HepG2 (cell line): ENCODE results near the gene SLF1. TPM values are rescaled to one million over a fixed set of nuclear protein-coding genes. Genes with fewer than 3 reads are reported as not detected.

Experiments used
- ATAC-seq: fragments of 200-7000 bp; cut with Tn5 transposase; 3 replicates; pipeline ENCODE4 v1.9.1; 2020; ENCODE audit warnings: mild to moderate bottlenecking, moderate library complexity
- BruUV-seq: library from RNA; stranded (reverse); fragments of 400-500 nt; replicated peaks from 2 replicates; lab custom pipeline; 2021; lab: Mats Ljungman, UMichigan
- CTCF ChIA-PET: fragments of 300-600 bp; formaldehyde crosslinking; extraction: SDS; loops from one replicate; lab custom pipeline; 2021; ENCODE audit warnings: low total read pairs, inconsistent platforms, low intra/inter-chr PET ratio; lab: Yijun Ruan, JAX
- POLR2A ChIA-PET: fragments of 350-600 bp; sonication (Branson Sonifier 250); formaldehyde crosslinking; loops from one replicate; lab custom pipeline; 2020; ENCODE audit warnings: antibody characterized with exemption, inconsistent platforms; lab: Yijun Ruan, JAX
- DNase-seq: peaks from one replicate; pipeline ENCODE4 v3.0.0-alpha.2; 2015; ENCODE audit warnings: low spot score
- FAIRE-seq: peaks from 3 replicates; lab custom pipeline; 2011; peaks lifted over from hg19 to GRCh38; lab: Jason Lieb, UNC
- H2AFZ ChIP-seq: one replicate; pipeline ENCODE4 v1.6.1; 2011; ENCODE audit warnings: low read length, inconsistent platforms
- H3K27ac ChIP-seq: fragments of 300-600 bp; 3 replicates; pipeline ENCODE4 v1.8.0; 2011; ENCODE audit warnings: mixed run types, mild to moderate bottlenecking, mixed read lengths, low read length, inconsistent platforms; ENCODE audit not compliant: insufficient read depth; ENCODE audit errors: extremely low read length
- H3K27me3 ChIP-seq, 2 experiments: fragments of 200-600 bp in 1 of 2; 2 replicates in 1 of 2; 3 replicates in 1 of 2; pipeline versions ENCODE4 v1.6.0 to v1.8.0; 2011; ENCODE audit warnings: low read length in 2 of 2, mild to moderate bottlenecking in 2 of 2, moderate library complexity in 2 of 2, inconsistent platforms in 1 of 2; ENCODE audit not compliant: insufficient read depth in 2 of 2, control insufficient read depth in 1 of 2
- H3K36me3 ChIP-seq, 2 experiments: fragments of 200-600 bp in 1 of 2; replicated peaks in 1 of 2; 2 replicates in 1 of 2; 3 replicates in 1 of 2; pipeline versions ENCODE4 v1.5.1 to v1.8.0; 2011; ENCODE audit warnings: low read length in 2 of 2, inconsistent platforms in 1 of 2; ENCODE audit not compliant: insufficient read depth in 2 of 2, control insufficient read depth in 1 of 2
- H3K4me1 ChIP-seq: 2 replicates; pipeline ENCODE4 v1.5.1; 2012; ENCODE audit warnings: low read length, inconsistent platforms; ENCODE audit not compliant: insufficient read depth
- H3K4me2 ChIP-seq: 2 replicates; pipeline ENCODE4 v1.6.0; 2011; ENCODE audit warnings: low read depth, low read length, inconsistent platforms
- H3K4me3 ChIP-seq, 3 experiments: fragments of 200-600 bp in 1 of 3; sonication (generic), shearing (Covaris generic) in 1 of 3; replicated peaks in 1 of 3; 2 replicates each; pipeline ENCODE4 v1.5.1; 2011 to 2016; ENCODE audit warnings: low read length in 3 of 3, inconsistent platforms in 2 of 3, low read depth in 2 of 3, mild to moderate bottlenecking in 2 of 3, control low read depth in 1 of 3, mixed read lengths in 1 of 3; ENCODE audit not compliant: insufficient read depth in 1 of 3
- H3K79me2 ChIP-seq: one replicate; pipeline ENCODE4 v1.6.1; 2011; ENCODE audit warnings: low read length, inconsistent platforms; ENCODE audit not compliant: insufficient read depth
- H3K9ac ChIP-seq: 2 replicates; pipeline ENCODE4 v1.6.0; 2011; ENCODE audit warnings: mild to moderate bottlenecking, low read depth, low read length, inconsistent platforms; ENCODE audit not compliant: insufficient read depth
- H3K9me3 ChIP-seq: 2 replicates; pipeline ENCODE4 v1.5.1; 2012; ENCODE audit warnings: mild to moderate bottlenecking, low read length
- H4K20me1 ChIP-seq: 2 replicates; pipeline ENCODE4 v1.6.0; 2011; ENCODE audit warnings: inconsistent platforms, mild to moderate bottlenecking, low read length, moderate library complexity; ENCODE audit not compliant: insufficient read depth
- HOXD1 ChIP-seq: sonication (generic); formaldehyde crosslinking; IDR thresholded peaks from 2 replicates; pipeline ENCODE4 v1.5.0; 2020; ENCODE audit warnings: missing genetic modification reagents
- STAG1 ChIP-seq: sonication (generic); formaldehyde crosslinking; IDR thresholded peaks from 2 replicates; pipeline ENCODE4 v1.4.0; 2020; ENCODE audit warnings: missing genetic modification reagents
- ZNF160 ChIP-seq: sonication (generic); formaldehyde crosslinking; IDR thresholded peaks from 2 replicates; pipeline ENCODE4 v1.8.0; 2022; ENCODE audit warnings: mild to moderate bottlenecking, inconsistent platforms, missing genetic modification reagents
- ZNF766 ChIP-seq: sonication (generic); formaldehyde crosslinking; IDR thresholded peaks from 2 replicates; pipeline ENCODE4 v1.5.0; 2020; ENCODE audit warnings: missing genetic modification reagents, borderline replicate concordance
- WGBS: methylation state at CpG from one replicate; pipeline ENCODE4 v1.1.6; 2017; ENCODE audit warnings: low lambda C conversion rate; 5-methylcytosine and 5-hydroxymethylcytosine counted together
- in situ Hi-C: cut with HindIII; loops from 2 replicates; pipeline ENCODE4 v1.10.0; 2017; ENCODE audit warnings: low pct_unique_long_range_greater_than_20kb; ENCODE audit not compliant: extremely low pct_ligation_motif_present
- intact Hi-C: fragments of 100-400 bp; cut with micrococcal nuclease; formaldehyde crosslinking; loops from one replicate; pipeline ENCODE4 v1.10.0; 2022; ENCODE audit not compliant: unreplicated experiment
- polyA plus RNA-seq, 8 experiments: library from polyadenylated mRNA; depleted of rRNA in 3 of 8; stranded (reverse) in 7 of 8; unstranded in 1 of 8; fragments of >200 nt; fragmentation: Illumina TruSeq in 4 of 8; extraction: Trizol in 4 of 8; gene quantifications; 2 replicates each; pipeline versions ENCODE4 v1.2.1 to v1.2.3, GENCODE V29; 2011 to 2016; ENCODE audit warnings: low read depth in 4 of 8, missing spikeins in 1 of 8, mixed read lengths in 1 of 8; ENCODE audit not compliant: insufficient read depth in 1 of 8
- total RNA-seq, 5 experiments: library from RNA; depleted of rRNA; stranded (reverse); fragments of >200 nt; fragmentation: Illumina TruSeq; extraction: Trizol; gene quantifications; 2 replicates each; pipeline ENCODE4 v1.2.3, GENCODE V29; 2016; ENCODE audit warnings: low read depth in 1 of 5
- TF ChIP-seq, protein P1 (sequence below): sonication (generic); formaldehyde crosslinking; IDR thresholded peaks from 2 replicates; pipeline ENCODE4 v1.5.0; 2020; ENCODE audit warnings: mild to moderate bottlenecking, missing genetic modification reagents, moderate library complexity

Gene SLF1
- total and polyA plus RNA-seq, 2 of the 13 experiments (the other 11 are each of a cell fraction or from before 2014, with no cell fraction given), result 2.1 to 9.1 TPM

DNA sequence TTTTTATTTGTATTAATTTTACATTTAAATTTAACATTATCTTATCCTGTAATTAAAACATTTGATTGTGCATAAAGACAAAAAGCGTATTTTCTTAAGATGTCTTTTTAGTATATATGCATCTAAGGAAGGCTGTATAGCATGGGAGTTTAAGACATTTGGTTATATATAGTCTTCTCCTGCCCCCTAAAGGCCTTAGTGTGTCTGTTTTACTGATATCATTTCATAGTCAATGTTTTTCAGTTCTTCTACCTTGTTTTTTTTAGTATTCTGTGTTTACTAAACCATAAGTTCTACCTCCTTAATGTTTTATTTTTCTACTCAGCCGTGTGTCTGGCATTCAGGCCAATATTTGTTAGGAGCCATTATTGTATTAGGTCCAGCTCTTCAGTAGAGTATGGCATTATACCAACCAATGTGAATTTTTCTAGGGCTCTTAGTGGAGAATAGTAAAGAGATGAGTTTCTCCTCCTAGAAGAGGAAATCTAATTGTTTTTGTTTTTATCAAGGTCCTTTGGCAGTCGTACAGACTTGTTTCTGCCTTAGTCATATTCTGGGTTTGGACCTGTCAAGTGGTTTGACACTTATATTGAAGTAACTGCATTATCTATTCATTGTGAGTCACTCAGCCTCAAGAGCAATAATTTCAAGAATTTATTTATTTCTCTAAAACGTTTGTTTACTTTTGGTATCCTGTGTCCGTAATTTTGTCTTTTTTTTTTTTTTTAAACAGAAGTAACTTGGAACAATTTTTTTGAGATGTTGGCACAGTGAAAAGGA lies 74.8 kb downstream of the SLF1 start:
- POLR2A ChIA-PET, result no interaction called here
- H4K20me1 ChIP-seq, result no peaks in the 10 kb centered on the region
- peak; percentile 33 for DNase-seq
- CTCF ChIA-PET, result interaction anchor here (1.0 to 1.7 kb wide), 2 partner anchors 80 to 168 kb away, joined by 3 to 14 read pairs; no protein-coding TSS in a partner anchor
- no peaks in the 10 kb centered on the region for H3K79me2 ChIP-seq
- H3K9me3 ChIP-seq, result no peaks in the 10 kb centered on the region
- no peak overlapping the region for H3K27ac ChIP-seq
- no TSS peak for BruUV-seq
- 82% methylated on average over 5 of the region's 5 CpGs for WGBS
- peak; percentile 69 for ATAC-seq
- no peak for FAIRE-seq
- H3K4me3 ChIP-seq, result no peak overlapping the region
- intact Hi-C loops (loop anchor here (1.0 to 2.0 kb wide), 2 partner anchors 74 to 168 kb away; partner anchors contain the start of genes KIAA0825 and SLF1), in situ Hi-C loops (no loop called here)
- H3K27me3 ChIP-seq, result no peaks in the 10 kb centered on the region
- H3K4me2 ChIP-seq, result no peak overlapping the region
- TF ChIP-seq ZNF766 (CRISPR knock-in tag), result no peak
- TF ChIP-seq, protein P1, sequence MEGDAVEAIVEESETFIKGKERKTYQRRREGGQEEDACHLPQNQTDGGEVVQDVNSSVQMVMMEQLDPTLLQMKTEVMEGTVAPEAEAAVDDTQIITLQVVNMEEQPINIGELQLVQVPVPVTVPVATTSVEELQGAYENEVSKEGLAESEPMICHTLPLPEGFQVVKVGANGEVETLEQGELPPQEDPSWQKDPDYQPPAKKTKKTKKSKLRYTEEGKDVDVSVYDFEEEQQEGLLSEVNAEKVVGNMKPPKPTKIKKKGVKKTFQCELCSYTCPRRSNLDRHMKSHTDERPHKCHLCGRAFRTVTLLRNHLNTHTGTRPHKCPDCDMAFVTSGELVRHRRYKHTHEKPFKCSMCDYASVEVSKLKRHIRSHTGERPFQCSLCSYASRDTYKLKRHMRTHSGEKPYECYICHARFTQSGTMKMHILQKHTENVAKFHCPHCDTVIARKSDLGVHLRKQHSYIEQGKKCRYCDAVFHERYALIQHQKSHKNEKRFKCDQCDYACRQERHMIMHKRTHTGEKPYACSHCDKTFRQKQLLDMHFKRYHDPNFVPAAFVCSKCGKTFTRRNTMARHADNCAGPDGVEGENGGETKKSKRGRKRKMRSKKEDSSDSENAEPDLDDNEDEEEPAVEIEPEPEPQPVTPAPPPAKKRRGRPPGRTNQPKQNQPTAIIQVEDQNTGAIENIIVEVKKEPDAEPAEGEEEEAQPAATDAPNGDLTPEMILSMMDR (CRISPR knock-in tag), result peak; percentile 38
- no peak for TF ChIP-seq ZNF160 (CRISPR knock-in tag)
- TF ChIP-seq STAG1, result peak; percentile 58
- TF ChIP-seq HOXD1 (CRISPR knock-in tag), result no peak
- H2AFZ ChIP-seq, result no peak overlapping the region
- H3K36me3 ChIP-seq, result peaks cover 0 to 10% of the 10 kb centered on the region in 2 experiments; a peak in 3 of 5 replicates
- no peaks in the 10 kb centered on the region for H3K4me1 ChIP-seq
- H3K9ac ChIP-seq, result no peak overlapping the region
